Uterus (tissue), 4 donors: ENCODE data around the gene PPM1H. TPM values are rescaled to one million over a fixed set of nuclear protein-coding genes. Genes with fewer than 3 reads are reported as not detected.
A peak's percentile ranks its signal among the peaks of the same experiment; 100 is the strongest.

ENCODE experiments used
- DNase-seq, 2 donors: peaks; one replicate each; pipeline ENCODE4 v3.0.0-alpha.2; 2019 to 2020
- H3K27ac ChIP-seq, 2 donors: fragments of 200-600 bp; sonication (generic); 1 replicate in 1 of 2; 2 replicates in 1 of 2; pipeline ENCODE4 v1.5.1; 2016 to 2018
- H3K27me3 ChIP-seq, 2 donors: fragments of 200-600 bp; sonication (generic); one replicate each; pipeline ENCODE4 v1.5.1; 2018 to 2019; ENCODE audit warnings: control low read depth in 1 of 2
- H3K36me3 ChIP-seq, 2 donors: fragments of 200-600 bp; sonication (generic); one replicate each; pipeline ENCODE4 v1.5.1; 2019; ENCODE audit warnings: control low read depth in 1 of 2
- H3K4me1 ChIP-seq, 2 donors: fragments of 200-600 bp; sonication (generic); one replicate each; pipeline ENCODE4 v1.5.1; 2018 to 2019; ENCODE audit warnings: control low read depth in 1 of 2
- H3K4me3 ChIP-seq, 2 donors: fragments of 200-600 bp; sonication (generic); 1 replicate in 1 of 2; 2 replicates in 1 of 2; pipeline ENCODE4 v1.5.1; 2018 to 2019; ENCODE audit warnings: mild to moderate bottlenecking in 1 of 2
- H3K9me3 ChIP-seq, 2 donors: fragments of 200-600 bp; sonication (generic); one replicate each; pipeline ENCODE4 v1.5.1; 2019; ENCODE audit warnings: control low read depth in 1 of 2
- POLR2A ChIP-seq, 2 donors: fragments of 450-650 bp; IDR thresholded peaks; one replicate each; pipeline ENCODE4 v1.6.1; 2016; ENCODE audit warnings: antibody characterized with exemption in 2 of 2, mild to moderate bottlenecking in 1 of 2, moderate library complexity in 1 of 2
- intact Hi-C: fragments of 100-400 bp; cut with DNase I; formaldehyde crosslinking; loops from one replicate; pipeline ENCODE4 v1.15.1; 2023; ENCODE audit warnings: low total_unique reads
- total RNA-seq, 4 donors: library from RNA; depleted of rRNA in 3 of 4; stranded (reverse); fragments of >200 nt in 3 of 4; gene quantifications; one replicate each; pipeline versions ENCODE4 v1.1.0 to v1.2.4, GENCODE V29; 2014 to 2023
- TF ChIP-seq, protein P1 (sequence below), 4 experiments: fragments of 200-600 bp in 2 of 4; fragments of 450-650 bp in 2 of 4; sonication (generic) in 2 of 4; IDR thresholded peaks; one replicate each; pipeline ENCODE4 v1.5.1; 2016 to 2019; ENCODE audit warnings: antibody characterized with exemption in 4 of 4, mild to moderate bottlenecking in 2 of 4, moderate library complexity in 1 of 4
- donor health status: DM: yes; HTN: yes; CAD: no.

PPM1H gene
- total RNA-seq, 4 donors from 2014 or later, result 2.0 to 24.1 (median 6.6) TPM

- Histone ChIP-seq H3K4me1 (no peaks in the 10 kb centered on the region), H3K36me3 (no peaks in the 10 kb centered on the region), H3K9me3 (no peaks in the 10 kb centered on the region), H3K27ac (peak overlapping the region in 1 of 2 donors; percentile 99), H3K27me3 (peaks cover 0 to 4% of the 10 kb centered on the region in 2 donors), H3K4me3 (no peak overlapping the region)
- TF ChIP-seq POLR2A (IDR thresholded peaks at IDR 0.05), result no peak
- TF ChIP-seq, protein P1, sequence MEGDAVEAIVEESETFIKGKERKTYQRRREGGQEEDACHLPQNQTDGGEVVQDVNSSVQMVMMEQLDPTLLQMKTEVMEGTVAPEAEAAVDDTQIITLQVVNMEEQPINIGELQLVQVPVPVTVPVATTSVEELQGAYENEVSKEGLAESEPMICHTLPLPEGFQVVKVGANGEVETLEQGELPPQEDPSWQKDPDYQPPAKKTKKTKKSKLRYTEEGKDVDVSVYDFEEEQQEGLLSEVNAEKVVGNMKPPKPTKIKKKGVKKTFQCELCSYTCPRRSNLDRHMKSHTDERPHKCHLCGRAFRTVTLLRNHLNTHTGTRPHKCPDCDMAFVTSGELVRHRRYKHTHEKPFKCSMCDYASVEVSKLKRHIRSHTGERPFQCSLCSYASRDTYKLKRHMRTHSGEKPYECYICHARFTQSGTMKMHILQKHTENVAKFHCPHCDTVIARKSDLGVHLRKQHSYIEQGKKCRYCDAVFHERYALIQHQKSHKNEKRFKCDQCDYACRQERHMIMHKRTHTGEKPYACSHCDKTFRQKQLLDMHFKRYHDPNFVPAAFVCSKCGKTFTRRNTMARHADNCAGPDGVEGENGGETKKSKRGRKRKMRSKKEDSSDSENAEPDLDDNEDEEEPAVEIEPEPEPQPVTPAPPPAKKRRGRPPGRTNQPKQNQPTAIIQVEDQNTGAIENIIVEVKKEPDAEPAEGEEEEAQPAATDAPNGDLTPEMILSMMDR (IDR thresholded peaks at IDR 0.05), result no peak
- no peak for DNase-seq
- intact Hi-C loops, result no loop called here
Observed at GRCh38 chr12:62605981-62606380, 329.0 kb downstream of the PPM1H start.

DNA sequence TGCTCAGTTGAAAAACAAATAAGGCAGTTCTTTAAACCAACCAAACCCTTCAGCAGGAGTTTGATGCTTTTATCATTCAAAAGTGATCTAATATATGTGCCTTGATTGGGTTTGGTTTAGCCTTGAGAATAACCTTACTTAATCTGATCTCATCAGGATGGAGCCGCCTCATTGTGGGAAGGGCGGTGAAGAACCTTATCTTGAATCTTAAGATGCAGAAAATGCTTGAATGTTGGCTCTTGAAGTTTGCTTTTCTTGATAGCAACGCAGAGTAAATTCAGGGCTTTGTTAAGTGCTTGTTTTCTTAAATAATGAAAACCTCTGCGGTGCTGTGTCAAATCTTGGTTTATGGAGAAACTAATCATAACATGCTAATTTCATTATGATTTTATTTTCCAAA, 330.1 kb downstream of the PPM1H start:
- DNase-seq, result no peak
- intact Hi-C loops, result no loop called here
- TF ChIP-seq, protein P1 (IDR thresholded peaks at IDR 0.05), result no peak
- TF ChIP-seq POLR2A (IDR thresholded peaks at IDR 0.05), result no peak
- H3K9me3 ChIP-seq, result no peaks in the 10 kb centered on the region
- H3K27me3 ChIP-seq, result peaks cover 0 to 4% of the 10 kb centered on the region in 2 donors
- no peaks in the 10 kb centered on the region for H3K36me3 ChIP-seq
- peak overlapping the region; percentile 72 to 96 for H3K4me3 ChIP-seq
- no peaks in the 10 kb centered on the region for H3K4me1 ChIP-seq
- H3K27ac ChIP-seq, result peak overlapping the region; percentile 99 to 100

- no peak for DNase-seq
- H3K4me1 ChIP-seq, result no peaks in the 10 kb centered on the region
- H3K9me3 ChIP-seq, result no peaks in the 10 kb centered on the region
- H3K27ac ChIP-seq, result peak overlapping the region; percentile 99 to 100
- TF ChIP-seq, protein P1 (IDR thresholded peaks at IDR 0.05), result no peak
- TF ChIP-seq POLR2A (IDR thresholded peaks at IDR 0.05), result no peak
- intact Hi-C loops, result no loop called here
- peak overlapping the region; percentile 72 to 96 for H3K4me3 ChIP-seq
- H3K27me3 ChIP-seq, result peaks cover 0 to 4% of the 10 kb centered on the region in 2 donors
- no peaks in the 10 kb centered on the region for H3K36me3 ChIP-seq
Observed at GRCh38 chr12:62604373-62604772, 330.6 kb downstream of the PPM1H start.

DNA sequence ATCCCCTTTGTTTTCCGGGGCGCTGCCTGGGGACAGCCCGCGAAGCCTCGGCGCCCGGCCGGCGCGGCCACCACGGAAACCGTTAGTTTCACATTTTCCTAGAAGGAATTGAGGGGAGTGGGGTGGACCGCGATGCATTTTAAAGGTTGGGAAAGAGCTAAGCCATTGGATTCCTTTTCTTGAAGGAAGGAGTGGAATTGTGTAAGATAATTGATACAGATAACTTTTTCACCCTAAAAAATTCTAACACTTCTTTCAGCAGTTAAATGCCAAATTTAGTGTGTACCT, 331.2 kb downstream of the PPM1H start:
- Histone ChIP-seq H3K36me3 (no peaks in the 10 kb centered on the region), H3K27ac (peak overlapping the region; percentile 99 to 100), H3K4me1 (no peaks in the 10 kb centered on the region), H3K4me3 (peak overlapping the region; percentile 72 to 96), H3K9me3 (no peaks in the 10 kb centered on the region), H3K27me3 (peaks cover 0 to 4% of the 10 kb centered on the region in 2 donors)
- no peak for DNase-seq
- TF ChIP-seq POLR2A (IDR thresholded peaks at IDR 0.05), result no peak
- TF ChIP-seq, protein P1 (IDR thresholded peaks at IDR 0.05), result no peak
- intact Hi-C loops, result no loop called here

- H3K27me3 ChIP-seq, result peaks cover 0 to 4% of the 10 kb centered on the region in 2 donors
- H3K36me3 ChIP-seq, result no peaks in the 10 kb centered on the region
- TF ChIP-seq, protein P1 (IDR thresholded peaks at IDR 0.05), result peak; percentile 48 to 83 (median 64)
- peak; percentile 64 to 69 for TF ChIP-seq POLR2A (IDR thresholded peaks at IDR 0.05)
- H3K4me1 ChIP-seq, result no peaks in the 10 kb centered on the region
- H3K9me3 ChIP-seq, result no peaks in the 10 kb centered on the region
- intact Hi-C loops, result no loop called here
- H3K27ac ChIP-seq, result peak overlapping the region; percentile 99 to 100
- DNase-seq, result peak; percentile 83 to 87
- peak overlapping the region; percentile 72 to 96 for H3K4me3 ChIP-seq
Observed at GRCh38 chr12:62603061-62603810, 331.7 kb downstream of the PPM1H start.
